ENCODE results near the gene SYNE3. TPM values are rescaled to one million over a fixed set of nuclear protein-coding genes. Genes with fewer than 3 reads are reported as not detected.

The SYNE3 gene
- total and polyA plus RNA-seq, 2 of the 8 experiments (the other 6 are each of a cell fraction or from before 2014, with no cell fraction given): under 0.01 TPM; not detected in 1

GRCh38 chr14:95490138-95490509 lies 26.3 kb downstream of the SYNE3 start:
- no peak for FAIRE-seq
- no peak overlapping the region for H2BK120ac ChIP-seq (replicated peaks; ENCODE audit: low read depth, low read length)
- H3K18ac ChIP-seq (ENCODE audit: extremely low read depth, low read length): no peak overlapping the region
- DNase-seq (ENCODE audit: low read depth in 1 of 2, low spot score in 2 of 2): no peak
- H2BK5ac ChIP-seq (ENCODE audit: low read depth, low read length): no peak overlapping the region
- H4K8ac ChIP-seq (ENCODE audit: extremely low read depth, insufficient read depth, low read length): no peak overlapping the region; the same call in 1 of the 2 replicates
- POLR2A ChIA-PET (ENCODE audit: partially characterized antibody): no interaction called here
- CTCF ChIA-PET (ENCODE audit: partially characterized antibody): interaction anchor here (0.7 to 2.3 kb wide), 7 partner anchors 9 to 46 kb away, joined by 3 to 6 read pairs (median 3); no protein-coding TSS in a partner anchor
- no peak overlapping the region for H3K9ac ChIP-seq (replicated peaks in 1 of 4; ENCODE audit: extremely low read depth in 1 of 4, low read depth in 3 of 4, low read length in 3 of 4)
- H2BK15ac ChIP-seq (ENCODE audit: low read length): no peak overlapping the region
- H2AK5ac ChIP-seq (ENCODE audit: low read depth, low read length): no peak overlapping the region
- no peak overlapping the region for H2BK20ac ChIP-seq (ENCODE audit: low read length)
- H3K79me1 ChIP-seq (ENCODE audit: low read depth, low read length): no peaks in the 10 kb centered on the region
- H3K23ac ChIP-seq (ENCODE audit: insufficient read length): no peak overlapping the region
- H4K20me1 ChIP-seq (replicated peaks in 1 of 2; ENCODE audit: control insufficient read depth in 1 of 2, insufficient read depth in 2 of 2, low read length in 2 of 2): peaks cover 0 to 3% of the 10 kb centered on the region in 2 experiments
- H3K36me3 ChIP-seq (ENCODE audit: control insufficient read depth in 2 of 4, insufficient read depth in 4 of 4, low read length in 3 of 4): no peaks in the 10 kb centered on the region
- H3K23me2 ChIP-seq (ENCODE audit: low read depth, low read length): no peaks in the 10 kb centered on the region
- no peak overlapping the region for H2BK12ac ChIP-seq (ENCODE audit: low read depth, low read length)
- no peak overlapping the region for H3K27ac ChIP-seq (ENCODE audit: low read depth, low read length)
- no peak overlapping the region for H3K4me2 ChIP-seq (ENCODE audit: insufficient read depth in 1 of 2, low read depth in 2 of 2, low read length in 2 of 2)
- no peak overlapping the region for H4K91ac ChIP-seq (replicated peaks; ENCODE audit: insufficient read length, low read length)
- H3K4me3 ChIP-seq (ENCODE audit: extremely low read depth in 1 of 4, insufficient read depth in 2 of 4, low read depth in 3 of 4, low read length in 4 of 4): no peak overlapping the region
- H4K5ac ChIP-seq (ENCODE audit: insufficient read length, low read depth, low read length): no peak overlapping the region
- no peak overlapping the region for H3K4ac ChIP-seq (replicated peaks; ENCODE audit: insufficient read length, low read depth, low read length)
- H3K4me1 ChIP-seq (replicated peaks in 1 of 4; ENCODE audit: control insufficient read depth in 3 of 4, insufficient read depth in 4 of 4, low read length in 3 of 4): peaks cover 0 to 3% (median under 1%) of the 10 kb centered on the region in 4 experiments; a peak in 1 of 7 replicates
- H3K56ac ChIP-seq (replicated peaks; ENCODE audit: insufficient read length, low read depth, low read length): no peak overlapping the region
- H3K27me3 ChIP-seq (replicated peaks in 1 of 4; ENCODE audit: control insufficient read depth in 3 of 4, extremely low read depth in 1 of 4, insufficient read depth in 3 of 4, low read length in 3 of 4): no peaks in the 10 kb centered on the region
- WGBS, 2 experiments (ENCODE audit: extremely low coverage in 1 of 2, insufficient coverage in 1 of 2, insufficient read length in 1 of 2, insufficient replicate concordance in 2 of 2, low coverage in 1 of 2, low lambda C conversion rate in 2 of 2, missing lambda C conversion rate in 1 of 2): 92% methylated on average over 5 of the region's 5 CpGs; no CpG with 5 or more reads in 1 of the 2 experiments
- H2AFZ ChIP-seq (ENCODE audit: low read length): no peak overlapping the region
- H3K14ac ChIP-seq (ENCODE audit: insufficient read length): no peak overlapping the region
- H3K9me3 ChIP-seq (ENCODE audit: insufficient read depth in 2 of 2, low read depth in 1 of 2, low read length in 1 of 2): no peaks in the 10 kb centered on the region
- no peaks in the 10 kb centered on the region for H3K79me2 ChIP-seq (ENCODE audit: control insufficient read depth in 1 of 2, insufficient read depth in 2 of 2, low read length in 2 of 2)
- TF ChIP-seq SP1 (IDR thresholded peaks at IDR 0.05; ENCODE audit: low read depth, low read length) (no peak), JUN (IDR thresholded peaks at IDR 0.05; ENCODE audit: low read depth, low read length) (no peak), HDAC2 (IDR thresholded peaks at IDR 0.05; ENCODE audit: borderline replicate concordance in 1 of 2, low read depth in 2 of 2, low read length in 2 of 2) (no peak), ATF3 (IDR thresholded peaks at IDR 0.05; ENCODE audit: insufficient read depth, low read depth, low read length) (no peak), MAX (IDR thresholded peaks at IDR 0.05) (no peak), CHD1 (IDR thresholded peaks at IDR 0.05; ENCODE audit: low read depth, low read length) (no peak)

Measured in H1 (cell line).